Keratinocyte (primary cell): ENCODE measurements around the gene ADGRA3. TPM values are rescaled to one million over a fixed set of nuclear protein-coding genes. Genes with fewer than 3 reads are reported as not detected.

ENCODE experiments used
- DNase-seq: peaks from one replicate; pipeline ENCODE4 v3.0.0-alpha.2; 2011; ENCODE audit warnings: low read depth, missing footprints, low spot score
- FAIRE-seq: peaks from 2 replicates; lab custom pipeline; 2011; peaks lifted over from hg19 to GRCh38; lab: Jason Lieb, UNC
- H2AFZ ChIP-seq: 2 replicates; pipeline ENCODE4 v1.6.0; 2012; ENCODE audit warnings: low read length, control low read depth, inconsistent platforms; ENCODE audit not compliant: control insufficient read depth
- H3K27ac ChIP-seq: 2 replicates; pipeline ENCODE4 v1.5.1; 2011; ENCODE audit warnings: low read length; ENCODE audit not compliant: control insufficient read depth, insufficient read depth
- H3K27me3 ChIP-seq: 3 replicates; pipeline ENCODE4 v1.6.0; 2011; ENCODE audit warnings: low read length; ENCODE audit not compliant: control insufficient read depth, insufficient read depth; ENCODE audit errors: extremely low read depth
- H3K36me3 ChIP-seq, 2 experiments: 2 replicates in 1 of 2; 3 replicates in 1 of 2; pipeline ENCODE4 v1.5.1; 2011; ENCODE audit warnings: low read length in 2 of 2, mild to moderate bottlenecking in 1 of 2; ENCODE audit not compliant: control insufficient read depth in 2 of 2, insufficient read depth in 2 of 2; ENCODE audit errors: extremely low read depth in 1 of 2
- H3K4me1 ChIP-seq: 3 replicates; pipeline ENCODE4 v1.5.1; 2011; ENCODE audit warnings: low read length; ENCODE audit not compliant: control insufficient read depth, insufficient read depth; ENCODE audit errors: extremely low read depth
- H3K4me2 ChIP-seq: 3 replicates; pipeline ENCODE4 v1.6.0; 2011; ENCODE audit warnings: low read depth, low read length; ENCODE audit not compliant: control insufficient read depth, insufficient read depth; ENCODE audit errors: extremely low read depth
- H3K4me3 ChIP-seq, 3 experiments: fragments of 200-600 bp in 1 of 3; sonication (generic) in 1 of 3; 2 replicates in 2 of 3; 3 replicates in 1 of 3; pipeline ENCODE4 v1.5.1; 2011 to 2016; ENCODE audit warnings: low read length in 3 of 3, mild to moderate bottlenecking in 3 of 3, control low read depth in 2 of 3, inconsistent platforms in 1 of 3, low read depth in 1 of 3, mixed read lengths in 1 of 3, mixed run types in 1 of 3, moderate library complexity in 1 of 3; ENCODE audit not compliant: control insufficient read depth in 2 of 3, insufficient read depth in 2 of 3; ENCODE audit errors: extremely low read depth in 1 of 3
- H3K79me2 ChIP-seq: 2 replicates; pipeline ENCODE4 v1.6.0; 2012; ENCODE audit warnings: low read length; ENCODE audit not compliant: control insufficient read depth, insufficient read depth
- H3K9ac ChIP-seq: 3 replicates; pipeline ENCODE4 v1.6.0; 2011; ENCODE audit warnings: low read length; ENCODE audit not compliant: control insufficient read depth, insufficient read depth; ENCODE audit errors: extremely low read depth
- H3K9me1 ChIP-seq: 3 replicates; pipeline ENCODE4 v1.6.0; 2011; ENCODE audit warnings: low read length; ENCODE audit not compliant: control insufficient read depth, insufficient read depth; ENCODE audit errors: extremely low read depth
- H3K9me3 ChIP-seq: 2 replicates; pipeline ENCODE4 v1.5.1; 2012; ENCODE audit warnings: low read depth, low read length; ENCODE audit not compliant: control insufficient read depth
- H4K20me1 ChIP-seq: 3 replicates; pipeline ENCODE4 v1.6.0; 2011; ENCODE audit warnings: low read length; ENCODE audit not compliant: control insufficient read depth, insufficient read depth; ENCODE audit errors: extremely low read depth
- EZH2 ChIP-seq: IDR thresholded peaks from one replicate; pipeline ENCODE4 v1.6.1; 2012; ENCODE audit warnings: inconsistent platforms, mild to moderate bottlenecking, low read length, moderate library complexity
- dilution Hi-C: fragments of 300-500 bp; cut with MboI; formaldehyde crosslinking; loops from one replicate; pipeline ENCODE4 v1.7.0; 2020; ENCODE audit warnings: low sequenced_read_pairs; ENCODE audit not compliant: extremely low pct_ligation_motif_present
- polyA plus RNA-seq, 5 experiments: library from polyadenylated mRNA; depleted of rRNA in 3 of 5; stranded (reverse) in 3 of 5; stranded (forward) in 1 of 5; unstranded in 1 of 5; fragments of >200 nt; gene quantifications; 1 replicate in 1 of 5; 2 replicates in 3 of 5; 3 replicates in 1 of 5; pipeline versions ENCODE4 v1.2.1 to v1.2.3, GENCODE V29; 2011 to 2012; ENCODE audit warnings: missing spikeins in 2 of 5, low read depth in 1 of 5, low replicate concordance in 1 of 5
- TF ChIP-seq, protein P1 (sequence below), 3 experiments: IDR thresholded peaks in 1 of 3; conservative IDR thresholded peaks in 1 of 3; optimal IDR thresholded peaks in 1 of 3; 2 replicates in 2 of 3; 3 replicates in 1 of 3; pipeline versions ENCODE3 to v1.5.1; 2011; ENCODE audit warnings: low read length in 3 of 3, mild to moderate bottlenecking in 3 of 3, moderate library complexity in 2 of 3, control low read depth in 1 of 3, inconsistent platforms in 1 of 3; ENCODE audit not compliant: insufficient read depth in 2 of 3; ENCODE audit errors: extremely low read depth in 1 of 3

The ADGRA3 gene
- polyA plus RNA-seq, 1 donor (not counting 4 experiments of a cell fraction or from before 2014, with no cell fraction given), result 38.7 TPM

GRCh38 chr4:22410645-22411247 lies 105.1 kb downstream of the ADGRA3 start:
- TF ChIP-seq, protein P1, sequence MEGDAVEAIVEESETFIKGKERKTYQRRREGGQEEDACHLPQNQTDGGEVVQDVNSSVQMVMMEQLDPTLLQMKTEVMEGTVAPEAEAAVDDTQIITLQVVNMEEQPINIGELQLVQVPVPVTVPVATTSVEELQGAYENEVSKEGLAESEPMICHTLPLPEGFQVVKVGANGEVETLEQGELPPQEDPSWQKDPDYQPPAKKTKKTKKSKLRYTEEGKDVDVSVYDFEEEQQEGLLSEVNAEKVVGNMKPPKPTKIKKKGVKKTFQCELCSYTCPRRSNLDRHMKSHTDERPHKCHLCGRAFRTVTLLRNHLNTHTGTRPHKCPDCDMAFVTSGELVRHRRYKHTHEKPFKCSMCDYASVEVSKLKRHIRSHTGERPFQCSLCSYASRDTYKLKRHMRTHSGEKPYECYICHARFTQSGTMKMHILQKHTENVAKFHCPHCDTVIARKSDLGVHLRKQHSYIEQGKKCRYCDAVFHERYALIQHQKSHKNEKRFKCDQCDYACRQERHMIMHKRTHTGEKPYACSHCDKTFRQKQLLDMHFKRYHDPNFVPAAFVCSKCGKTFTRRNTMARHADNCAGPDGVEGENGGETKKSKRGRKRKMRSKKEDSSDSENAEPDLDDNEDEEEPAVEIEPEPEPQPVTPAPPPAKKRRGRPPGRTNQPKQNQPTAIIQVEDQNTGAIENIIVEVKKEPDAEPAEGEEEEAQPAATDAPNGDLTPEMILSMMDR (optimal IDR thresholded peaks at IDR 0.05 in 1 of 3, IDR thresholded peaks at IDR 0.05 in 1 of 3, conservative IDR thresholded peaks at IDR 0.05 in 1 of 3; ENCODE audit: extremely low read depth in 1 of 3, insufficient read depth in 2 of 3, low read length in 3 of 3), result peak in 1 of 3 experiments; percentile 27
- no peak for TF ChIP-seq EZH2
- DNase-seq, result no peak
- Histone ChIP-seq H3K27ac (no peak overlapping the region), H3K79me2 (no peaks in the 10 kb centered on the region), H3K4me3 (no peak overlapping the region), H3K27me3 (no peaks in the 10 kb centered on the region), H3K9me3 (no peaks in the 10 kb centered on the region), H3K36me3 (peaks cover 0 to 6% of the 10 kb centered on the region in 2 experiments), H3K4me1 (no peaks in the 10 kb centered on the region), H3K4me2 (no peak overlapping the region), H2AFZ (no peak overlapping the region), H3K9ac (no peak overlapping the region), H3K9me1 (no peaks in the 10 kb centered on the region), H4K20me1 (no peaks in the 10 kb centered on the region)
- dilution Hi-C loops, result no loop called here
- FAIRE-seq, result no peak

- Histone ChIP-seq H3K4me3 (no peak overlapping the region), H3K4me1 (no peaks in the 10 kb centered on the region), H4K20me1 (no peaks in the 10 kb centered on the region), H3K27ac (no peak overlapping the region), H3K9me1 (no peaks in the 10 kb centered on the region), H3K9me3 (no peaks in the 10 kb centered on the region), H3K4me2 (no peak overlapping the region), H3K36me3 (peaks cover 0 to 9% of the 10 kb centered on the region in 2 experiments), H2AFZ (no peak overlapping the region), H3K27me3 (no peaks in the 10 kb centered on the region), H3K9ac (no peak overlapping the region), H3K79me2 (no peaks in the 10 kb centered on the region)
- TF ChIP-seq, protein P1 (optimal IDR thresholded peaks at IDR 0.05 in 1 of 3, IDR thresholded peaks at IDR 0.05 in 1 of 3, conservative IDR thresholded peaks at IDR 0.05 in 1 of 3; ENCODE audit: extremely low read depth in 1 of 3, insufficient read depth in 2 of 3, low read length in 3 of 3), result no peak
- TF ChIP-seq EZH2, result no peak
- FAIRE-seq (no peak), DNase-seq (no peak)
- dilution Hi-C loops, result no loop called here
Observed at GRCh38 chr4:22408474-22408873, 107.4 kb downstream of the ADGRA3 start.
